SHP77 treated with DMSO at 0.1 percent for 48 hours (cell line): ENCODE measurements around the gene IPPK.
A peak's percentile ranks its signal among the peaks of the same experiment; 100 is the strongest.
"Not testable (repeated sequence)": the region's sequence is repeated elsewhere in the genome, so short reads cannot be mapped to it uniquely, and the experiment has no call there.

Experiments used
- DNase-seq: peaks from one replicate; lab custom pipeline; 2025; lab: John Stamatoyannopoulos, UW

IPPK gene

DNA sequence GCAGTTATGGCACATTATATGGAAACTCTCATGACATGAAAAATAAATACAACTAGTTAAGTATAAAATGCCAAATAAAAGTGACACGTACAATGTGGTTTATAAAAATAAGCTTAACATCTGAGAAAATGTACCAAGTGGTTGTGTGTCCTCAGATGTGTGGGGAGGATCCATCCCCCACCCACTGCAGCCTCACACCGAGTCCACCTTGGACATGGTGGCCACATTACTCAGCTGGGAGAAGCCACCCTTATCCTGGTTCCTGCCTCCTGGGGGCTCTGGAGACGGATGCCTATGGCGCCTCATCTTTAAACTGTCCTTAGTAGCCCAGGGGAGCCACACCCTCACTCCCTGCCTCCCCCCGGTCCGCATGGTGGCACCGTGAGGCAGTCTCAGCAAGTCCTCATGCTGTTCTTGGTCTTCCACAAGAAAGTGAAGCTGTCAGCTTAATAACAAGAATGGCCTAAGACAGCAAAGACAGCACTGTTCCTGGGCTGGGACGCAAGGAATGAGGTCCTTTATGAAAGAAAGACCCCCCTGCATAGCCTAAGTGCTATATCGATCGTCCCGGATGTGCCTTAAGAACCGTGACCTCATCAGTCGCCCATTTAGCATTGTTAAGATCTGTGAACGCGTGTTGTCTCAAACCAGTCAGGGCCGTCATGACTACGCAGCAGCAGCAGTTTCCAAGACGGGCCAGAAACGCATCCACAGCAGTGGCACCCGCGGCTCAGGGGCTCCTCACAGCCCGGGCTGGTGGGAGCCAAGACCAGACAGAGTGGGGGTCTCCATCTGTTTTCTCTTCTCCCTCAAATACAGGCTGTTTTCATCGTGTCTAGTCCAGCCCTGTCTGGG is 56.4 kb downstream of the IPPK start:
- DNase-seq = no peak

DNA sequence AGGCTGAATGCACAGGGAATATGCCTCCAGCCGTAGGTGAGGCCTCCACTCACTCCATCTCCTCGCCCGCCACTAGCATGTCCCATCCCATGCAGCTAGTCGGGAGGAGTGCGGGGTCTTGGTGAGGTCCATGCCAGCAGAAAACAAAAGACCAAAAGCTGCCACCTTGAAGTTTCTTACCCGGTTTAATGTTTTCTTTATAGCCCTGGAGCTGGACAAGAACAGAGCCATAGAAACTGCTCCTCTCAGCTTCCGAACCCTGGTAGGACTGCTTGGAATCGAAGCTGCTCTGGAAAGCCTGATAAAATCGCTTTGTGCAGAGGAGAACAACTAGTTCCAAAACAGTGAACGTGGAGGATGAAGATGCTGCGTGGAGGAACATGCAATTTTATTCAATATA is 57.1 kb downstream of the IPPK start:
- no peak for DNase-seq

DNA sequence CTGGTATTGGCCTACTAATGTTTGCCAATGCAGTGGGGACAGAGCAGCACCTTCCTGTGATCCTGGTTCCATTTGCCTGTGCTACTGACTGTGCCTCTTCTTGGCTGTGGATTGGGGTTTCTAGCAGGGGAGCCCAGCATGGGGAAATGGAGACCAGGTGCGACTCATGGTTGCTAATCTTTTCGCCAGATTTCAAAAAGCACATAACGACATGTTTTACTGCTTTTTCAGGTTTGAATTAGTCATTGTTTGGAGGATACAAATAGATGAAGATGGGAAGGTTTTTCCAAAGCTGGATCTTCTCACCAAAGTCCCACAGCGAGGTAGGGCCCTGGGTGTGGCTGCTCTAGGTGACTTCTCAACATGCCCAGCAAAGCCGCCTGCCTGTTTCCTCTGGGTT is 57.6 kb downstream of the IPPK start:
- DNase-seq = no peak

DNA sequence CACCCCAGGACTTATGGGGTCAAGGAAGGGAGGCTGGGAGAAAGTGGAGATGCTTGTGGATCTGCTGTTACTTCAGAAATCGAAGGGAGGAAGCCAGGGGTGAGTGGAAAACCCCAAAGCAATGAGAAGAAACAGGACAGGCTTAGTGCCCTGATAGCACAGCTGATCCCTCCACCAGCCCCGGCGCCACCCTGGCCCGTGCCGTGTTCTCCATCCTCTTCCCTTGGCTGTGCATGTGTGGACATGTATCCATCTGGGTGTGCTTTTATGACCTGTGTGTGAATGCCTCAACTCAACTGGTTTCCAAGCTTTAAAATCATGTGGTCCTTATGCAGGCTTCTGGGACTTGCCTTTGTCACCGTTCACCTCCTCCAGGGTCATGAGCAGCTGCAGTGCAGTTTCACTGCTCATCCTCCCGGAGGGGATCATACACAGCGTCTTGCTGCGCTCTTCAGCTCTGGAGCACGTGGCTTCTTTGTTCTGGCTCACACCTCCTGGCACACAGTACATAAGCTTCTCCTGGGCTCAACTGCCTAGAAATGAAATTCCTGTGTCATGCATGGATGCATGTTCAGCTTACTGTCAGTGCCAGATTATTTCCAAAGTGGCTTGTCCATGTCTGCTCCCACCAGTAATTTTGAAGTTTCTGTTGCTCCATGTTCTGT is 58.2 kb downstream of the IPPK start:
- DNase-seq = no peak

DNA sequence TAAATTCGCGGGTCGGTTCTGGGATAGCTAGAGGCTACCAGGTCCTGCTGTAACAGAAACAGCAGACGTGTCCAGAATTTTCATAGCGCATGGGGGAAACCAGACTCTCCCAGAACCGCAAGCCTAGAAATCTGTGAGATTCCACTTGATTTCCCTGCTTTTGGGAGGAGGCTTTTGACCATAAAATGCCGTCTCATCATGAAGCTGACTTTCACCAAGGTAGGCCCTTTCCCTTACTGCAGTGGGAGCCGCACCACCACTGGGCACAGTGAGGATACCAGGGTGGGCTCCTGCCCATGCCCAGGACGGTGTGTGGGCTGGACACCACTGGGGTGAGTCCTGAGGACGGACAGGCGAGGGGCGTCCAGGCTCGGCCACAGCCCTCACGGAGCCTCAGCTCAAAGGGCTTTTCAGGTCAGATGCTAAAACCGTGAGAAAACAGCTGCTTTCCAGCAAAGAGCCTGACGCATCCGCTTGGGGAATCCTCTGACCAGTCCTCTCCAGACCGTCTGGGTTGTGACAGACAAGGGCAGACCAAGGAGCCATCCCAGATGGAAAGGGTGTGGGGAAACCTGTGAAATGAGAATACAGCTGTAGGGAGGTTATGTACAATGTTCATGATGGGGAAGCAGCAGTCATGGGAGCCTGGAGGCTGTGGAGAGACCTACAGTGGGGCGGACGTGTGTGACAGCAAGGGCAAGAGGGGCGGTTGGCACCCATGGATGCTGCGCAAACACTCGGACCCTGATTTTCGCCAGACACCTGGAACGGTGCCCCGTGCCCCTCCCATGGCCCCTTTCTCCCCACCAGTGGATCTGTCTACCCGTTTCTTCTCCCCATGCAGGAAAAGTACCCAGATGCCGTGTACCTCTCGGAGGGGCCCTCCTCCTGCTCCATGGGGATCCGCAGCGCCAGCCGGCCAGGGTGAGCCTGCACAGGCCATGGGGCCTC is 59.2 kb downstream of the IPPK start:
- no peak for DNase-seq

DNA sequence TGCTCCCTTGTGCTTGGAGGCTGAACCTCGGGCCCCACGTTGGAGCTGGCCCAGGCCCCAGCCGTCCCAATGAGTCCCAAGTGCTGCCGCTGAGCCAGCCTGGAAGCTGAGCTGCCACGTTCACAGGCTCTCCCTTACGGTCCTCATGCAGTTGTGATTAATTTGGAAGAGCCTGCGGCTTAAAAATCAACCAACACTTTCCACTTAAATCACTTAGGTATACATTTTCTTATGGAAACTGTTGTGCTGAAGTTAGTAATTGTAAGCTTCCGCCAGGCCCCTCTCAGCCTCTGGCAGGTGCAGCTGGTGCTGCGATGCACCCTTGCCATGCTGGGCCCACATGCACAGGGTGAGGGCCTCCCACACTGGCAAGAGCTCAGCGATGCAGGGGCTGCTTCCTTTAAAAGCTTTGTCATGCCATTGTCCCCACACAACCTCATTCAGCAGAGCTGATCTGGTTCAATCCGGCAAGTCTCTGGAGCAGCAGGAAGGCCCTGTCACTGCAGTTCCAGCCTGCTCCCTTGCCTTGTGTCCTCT is 61.0 kb downstream of the IPPK start:
- DNase-seq = peak; percentile 57

DNA sequence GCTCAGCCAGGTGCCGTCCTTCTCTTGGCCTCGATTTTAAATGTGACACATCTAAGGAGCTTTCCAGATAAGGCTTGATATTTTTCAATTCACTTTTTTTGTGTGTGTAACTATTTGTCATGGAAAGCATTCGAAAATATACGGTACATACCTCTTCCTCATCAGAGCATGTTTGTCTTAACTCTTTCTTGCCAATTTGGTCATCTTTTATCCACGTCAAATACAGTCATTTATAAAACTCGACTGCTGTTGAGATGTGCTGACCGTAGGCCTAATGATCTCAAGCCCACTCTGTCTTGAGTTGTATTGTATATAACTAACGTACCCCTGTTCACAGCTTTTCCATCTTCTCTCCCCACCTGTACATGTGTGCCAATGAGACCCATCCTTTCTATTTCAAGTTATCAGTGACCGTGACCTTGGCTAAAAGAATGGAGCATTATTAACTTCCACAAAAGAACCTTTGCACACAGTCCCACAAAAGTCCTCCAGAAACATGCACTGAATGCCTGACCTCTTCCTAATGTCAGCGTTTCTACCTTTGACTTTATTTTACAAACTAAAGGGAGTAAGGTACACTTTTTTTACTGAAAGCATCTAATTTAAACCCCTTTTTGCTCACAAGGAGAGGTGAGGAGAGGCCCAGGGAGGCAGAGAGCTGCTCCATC is 61.6 kb downstream of the IPPK start:
- no peak for DNase-seq

DNA sequence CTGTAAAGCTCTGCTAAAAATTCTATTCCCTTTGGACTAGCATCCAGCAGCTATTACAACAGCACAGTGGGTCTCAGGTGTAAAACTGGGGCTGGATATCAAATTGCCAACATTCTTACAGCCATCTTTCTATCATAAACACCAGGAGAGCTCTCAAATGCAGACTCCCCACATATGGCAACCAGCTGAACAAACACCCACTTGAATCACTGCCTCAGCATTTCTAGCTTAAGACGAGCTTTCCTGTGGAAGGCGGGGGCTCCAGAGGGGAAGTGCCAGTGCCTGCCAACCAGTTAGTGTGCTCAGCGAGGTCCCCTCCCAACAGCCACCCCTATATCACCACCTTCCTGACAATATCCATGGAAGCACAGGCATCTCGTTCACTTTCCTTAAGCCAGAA is 62.2 kb downstream of the IPPK start:
- peak; percentile 83 for DNase-seq

DNA sequence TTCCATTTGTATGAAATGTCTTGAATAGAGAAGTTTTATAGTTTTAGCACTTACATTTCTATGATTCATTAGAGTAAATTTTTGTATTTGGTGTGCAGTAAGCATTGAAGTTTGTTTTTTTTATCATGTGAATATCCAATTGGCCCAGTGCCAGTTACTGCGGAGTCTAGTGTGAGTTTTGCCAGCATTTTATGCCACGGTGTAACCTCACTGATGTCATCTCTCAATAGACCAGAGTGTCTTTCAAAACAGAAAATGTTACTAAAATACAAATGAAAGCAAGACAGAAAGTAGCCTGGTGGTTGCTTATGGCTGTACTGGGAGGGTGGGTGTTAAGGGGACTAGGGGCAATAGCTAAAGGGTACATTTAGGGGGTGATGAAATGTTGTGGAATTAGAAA is 62.8 kb downstream of the IPPK start:
- DNase-seq = no peak

DNA sequence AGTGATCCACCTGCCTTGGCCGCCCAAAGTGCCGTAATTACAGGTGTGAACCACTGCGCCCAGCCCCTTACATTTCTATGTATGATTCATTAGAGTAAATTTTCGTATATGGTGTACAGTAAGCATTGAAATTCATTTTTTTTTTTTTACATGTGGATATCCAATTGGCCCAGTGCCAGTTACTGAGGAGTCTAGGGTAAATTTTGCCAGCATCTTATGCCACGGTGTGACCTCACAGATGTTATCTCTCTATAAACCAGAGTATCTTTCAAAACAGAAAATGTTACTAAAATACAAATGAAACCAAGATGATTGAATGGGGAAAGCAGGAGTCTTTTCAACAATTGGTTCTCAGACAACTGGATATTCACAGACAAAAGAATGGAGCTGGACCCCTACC is 64.7 kb downstream of the IPPK start:
- no peak for DNase-seq

DNA sequence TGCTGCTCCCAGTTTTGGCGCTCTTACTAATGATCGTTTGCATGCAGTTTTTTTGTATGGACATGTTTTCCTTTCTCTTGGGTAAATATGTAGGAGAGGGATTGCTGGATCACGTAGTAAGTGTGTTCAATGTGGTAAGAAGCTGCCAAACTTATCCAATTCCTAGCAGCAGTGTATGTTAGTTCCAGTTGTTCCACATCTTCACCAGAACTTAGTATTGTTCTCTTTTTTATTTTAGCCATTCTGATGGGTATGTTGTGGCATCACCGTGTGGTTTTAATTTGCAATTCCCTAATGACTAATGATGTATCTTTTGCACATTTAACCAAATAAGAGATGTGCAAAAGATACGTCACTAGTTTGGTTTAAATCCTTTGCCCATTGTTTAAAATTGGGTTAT is 65.9 kb downstream of the IPPK start:
- DNase-seq = no peak

DNA sequence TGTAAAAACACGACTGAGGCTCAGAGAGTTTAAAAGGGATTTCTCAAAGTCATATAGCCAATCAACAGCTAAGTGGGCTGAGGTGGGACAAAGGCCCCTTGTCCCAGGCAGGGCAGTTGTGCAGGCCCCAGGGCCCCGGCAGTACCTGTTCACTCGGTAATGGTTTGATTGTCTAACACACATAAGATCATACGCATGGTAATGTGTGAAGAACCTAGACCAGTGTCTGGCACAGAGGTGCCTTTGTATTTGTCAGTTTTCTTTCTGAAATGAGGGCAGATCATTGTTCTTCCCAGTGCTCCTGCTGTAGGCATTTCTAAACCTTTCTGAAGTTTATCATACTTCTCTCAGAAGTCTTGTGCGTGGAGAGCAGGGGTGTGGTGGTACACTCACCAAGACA is 66.8 kb downstream of the IPPK start:
- no peak for DNase-seq

DNA sequence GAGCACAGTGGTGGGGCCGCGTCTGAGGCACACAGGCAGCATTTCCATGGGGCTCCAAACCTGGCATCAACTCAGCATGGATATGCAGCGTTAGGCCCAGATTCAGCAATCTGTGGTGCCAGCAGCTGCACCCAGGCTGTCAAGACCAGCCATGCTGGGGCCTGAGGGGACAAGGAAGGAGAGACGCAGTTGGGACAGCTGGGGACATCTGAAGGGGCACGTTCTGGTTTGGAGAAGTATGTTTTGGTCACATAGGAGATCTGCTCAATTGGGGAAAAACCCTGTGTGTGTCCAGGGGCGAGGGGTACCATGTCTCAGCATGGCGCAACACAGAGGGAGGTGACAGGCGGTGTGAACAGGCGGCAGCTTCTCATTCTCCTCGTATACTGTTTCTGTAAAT is 67.5 kb downstream of the IPPK start:
- DNase-seq = no peak

DNA sequence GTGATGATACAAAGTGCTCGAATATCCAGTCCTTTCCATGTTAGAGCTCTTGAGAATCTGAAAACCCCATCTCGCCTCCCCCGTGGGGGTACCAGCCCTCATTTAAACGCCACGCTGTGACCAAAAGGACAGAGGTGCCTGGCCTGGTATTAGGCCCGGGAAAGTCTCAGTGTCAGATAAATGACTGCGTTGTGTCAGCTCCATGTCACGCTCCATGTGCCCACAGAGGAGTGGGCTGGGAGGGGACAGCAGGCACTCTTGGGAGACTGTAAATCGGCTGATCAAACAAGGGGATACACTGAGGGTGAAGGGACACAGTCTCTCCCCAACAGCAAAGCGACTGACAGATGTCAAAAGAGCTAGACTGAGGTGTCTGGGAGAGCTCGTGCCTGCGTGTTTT is 68.5 kb downstream of the IPPK start:
- DNase-seq = no peak

DNA sequence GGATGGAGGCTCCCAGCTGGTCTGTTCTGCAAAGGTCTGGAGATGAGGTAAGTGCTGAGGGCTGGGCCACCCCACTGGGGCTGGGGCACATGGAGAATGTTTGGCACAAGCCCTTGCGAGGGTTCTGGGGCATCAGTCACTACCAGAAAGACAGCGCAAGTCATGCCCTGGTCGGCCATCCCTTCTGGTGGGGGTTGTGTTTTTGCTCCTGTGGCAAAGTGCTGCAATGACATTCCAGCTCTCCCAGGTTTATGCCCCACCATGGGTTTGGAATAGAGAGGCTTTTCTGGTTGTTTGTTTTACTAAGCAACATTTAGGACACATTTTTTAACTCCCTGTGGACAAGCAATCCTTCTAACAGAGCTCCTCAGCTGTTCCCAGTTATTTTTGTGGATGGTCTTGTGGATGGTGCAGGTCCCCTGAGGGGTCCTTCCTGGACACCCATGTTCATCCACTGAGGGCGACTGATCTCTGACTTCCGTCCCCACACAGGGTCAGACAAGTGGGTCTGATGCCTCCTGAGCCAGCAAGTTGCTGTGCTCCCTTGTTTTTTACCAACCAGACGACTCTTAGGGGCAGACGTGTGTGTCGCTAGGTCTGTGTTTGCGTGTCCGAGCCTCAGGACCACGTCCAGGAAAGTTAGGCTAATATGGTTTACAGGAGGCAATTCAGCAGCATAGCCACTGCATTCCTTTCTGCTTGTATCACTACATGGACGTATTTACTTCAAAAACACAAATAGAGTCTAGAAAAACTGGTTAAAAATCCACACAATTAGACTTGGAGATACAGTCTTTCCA is 69.3 kb downstream of the IPPK start:
- DNase-seq = no peak

DNA sequence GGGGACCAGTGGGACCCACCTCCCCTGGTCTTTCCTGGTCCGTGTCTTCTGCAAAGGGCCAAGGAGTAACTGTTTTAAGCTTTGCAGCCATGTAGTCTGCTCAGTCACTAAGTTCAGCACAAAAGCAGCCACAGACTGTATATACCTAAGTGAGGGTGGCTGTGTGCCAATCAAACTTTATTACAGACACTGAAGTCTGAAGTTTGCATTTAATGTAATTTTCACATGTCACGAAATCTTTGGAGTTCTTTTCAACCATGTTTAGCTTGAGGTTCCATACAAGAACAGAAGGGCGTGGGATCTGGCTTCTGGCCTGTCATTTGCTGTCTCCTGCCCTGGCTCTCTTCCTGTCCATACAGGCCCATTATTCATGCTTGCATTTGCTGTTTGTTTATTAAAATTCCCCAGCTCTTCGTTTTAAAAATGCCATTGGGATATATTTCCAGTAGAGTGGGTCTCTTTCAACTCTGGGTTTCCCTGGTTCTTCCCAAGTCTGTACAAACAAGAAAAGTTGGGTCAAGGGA is 69.9 kb downstream of the IPPK start:
- no peak for DNase-seq

DNA sequence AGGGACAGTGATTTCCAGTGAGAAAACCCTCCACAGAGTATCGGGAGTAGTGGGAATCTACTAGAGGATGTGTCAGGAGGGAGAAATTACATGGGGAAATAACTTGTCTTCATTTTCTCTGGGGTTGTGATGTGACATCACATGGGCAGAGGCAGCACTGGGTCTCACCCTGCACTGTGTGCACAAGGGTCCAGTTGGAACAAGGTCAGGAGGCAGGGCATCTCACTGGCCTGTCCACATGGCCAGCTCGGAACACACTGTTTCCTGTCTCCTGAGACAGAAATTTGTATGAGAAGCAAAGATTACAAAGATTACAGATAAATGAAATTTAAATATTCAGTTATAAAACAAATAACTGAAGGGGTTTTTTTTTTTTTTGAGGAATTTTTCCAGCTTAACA is 71.5 kb downstream of the IPPK start:
- no peak for DNase-seq

DNA sequence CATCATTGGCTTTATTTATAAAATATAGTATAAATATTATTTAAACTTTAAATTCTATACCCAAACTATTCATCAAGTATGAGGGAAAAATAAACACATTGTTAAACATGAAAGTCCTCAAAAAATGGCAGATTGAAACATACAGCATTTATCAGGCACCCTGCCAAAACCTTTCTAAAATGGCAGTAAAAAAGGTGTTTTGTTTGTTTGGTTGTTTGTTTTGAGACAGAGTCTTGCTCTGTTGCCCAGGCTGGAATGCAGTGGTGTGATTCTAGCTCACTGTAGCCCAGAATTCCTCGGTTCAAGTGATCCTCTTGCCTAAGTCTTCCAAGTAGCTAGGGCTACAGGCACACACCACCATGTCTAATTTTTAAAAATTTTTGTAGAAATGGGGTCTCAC is 74.0 kb downstream of the IPPK start:
- DNase-seq = no peak

DNA sequence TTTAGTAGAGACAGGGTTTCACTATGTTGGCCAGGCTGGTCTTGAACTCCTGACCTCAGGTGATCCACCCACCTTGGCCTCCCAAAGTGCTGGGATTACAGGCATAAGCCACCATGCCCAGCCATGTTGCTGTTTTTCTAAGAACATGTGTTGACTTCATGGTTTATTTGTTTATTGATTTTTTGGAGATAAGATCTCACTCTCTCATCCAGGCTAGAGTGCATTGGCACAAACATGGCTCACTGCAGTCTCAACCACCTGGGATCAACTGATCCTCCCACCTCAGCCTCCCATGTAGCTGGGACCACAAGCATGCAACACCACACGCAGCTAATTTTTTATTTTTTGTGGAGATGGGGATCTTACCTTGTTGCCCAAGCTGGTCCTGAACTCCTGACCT is 74.9 kb downstream of the IPPK start:
- DNase-seq = not testable (repeated sequence)

DNA sequence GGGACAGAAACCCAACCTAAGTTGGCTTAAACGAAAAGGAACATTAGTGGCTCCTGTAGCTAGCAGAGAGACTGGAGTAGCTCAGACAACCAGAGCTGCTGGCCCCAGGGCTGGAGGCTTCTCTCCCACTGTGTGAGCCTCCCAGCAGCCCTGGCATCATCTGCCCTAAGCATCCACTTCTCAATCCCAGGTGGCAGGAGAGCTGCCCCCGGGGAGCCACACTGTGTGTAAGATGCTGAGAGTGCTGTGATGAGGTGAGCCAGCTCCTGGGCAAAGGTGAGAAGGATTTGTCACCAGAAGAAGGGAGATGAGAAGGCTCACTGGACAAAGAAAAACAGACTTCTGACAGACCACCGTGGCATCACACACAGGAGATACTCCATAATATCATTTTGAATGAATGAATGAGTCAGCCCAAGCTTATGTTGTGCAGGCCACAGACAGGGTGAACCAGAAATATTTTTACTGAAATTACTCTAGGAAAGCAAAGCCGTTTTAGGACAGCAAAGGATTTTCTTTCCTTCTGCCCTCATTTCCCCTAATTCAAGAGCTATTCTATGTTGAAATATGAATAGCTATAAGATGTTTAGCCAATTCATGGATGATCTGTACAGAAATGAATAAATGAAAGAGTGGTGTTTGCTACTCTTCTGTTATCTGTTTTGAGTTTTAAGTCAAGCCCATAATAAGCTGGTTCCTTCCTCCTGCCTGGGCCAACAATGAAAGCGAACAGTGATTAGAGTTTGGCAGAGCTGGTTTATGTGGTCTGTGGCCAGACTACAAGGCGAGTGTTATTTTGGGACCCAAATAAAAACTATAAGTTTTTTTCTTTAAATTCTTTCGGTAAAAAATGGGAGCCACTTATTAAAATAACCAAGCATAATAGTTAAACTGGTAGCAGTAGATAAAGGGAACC is 76.7 kb downstream of the IPPK start:
- no peak for DNase-seq
